ENCODE data around the gene ATP2A3.

GRCh38 chr17:3888343-3889171 lies 75.7 kb downstream of the ATP2A3 start:
- peak in 1 of 4 experiments; percentile 16 for TF ChIP-seq CTCF (IDR thresholded peaks at IDR 0.05)
- peak; percentile 37 to 71 for TF ChIP-seq POLR2A (IDR thresholded peaks at IDR 0.05)
